Hepatocyte (in vitro differentiated cells): ENCODE data around the gene LMF2. TPM values are rescaled to one million over a fixed set of nuclear protein-coding genes. Genes with fewer than 3 reads are reported as not detected.
"Not testable (repeated sequence)": the region's sequence is repeated elsewhere in the genome, so short reads cannot be mapped to it uniquely, and the experiment has no call there.

ENCODE experiments used
- DNase-seq: peaks from one replicate; pipeline ENCODE4 v3.0.0-alpha.2; 2016; ENCODE audit warnings: low spot score
- H2AFZ ChIP-seq: fragments of 200-600 bp; sonication (generic); 2 replicates; pipeline ENCODE4 v1.6.0; 2016; ENCODE audit warnings: antibody characterized with exemption, mild to moderate bottlenecking
- H3K27ac ChIP-seq: fragments of 200-600 bp; sonication (generic); 2 replicates; pipeline ENCODE4 v1.5.1; 2016; ENCODE audit warnings: mild to moderate bottlenecking
- H3K27me3 ChIP-seq: fragments of 200-600 bp; sonication (generic); 2 replicates; pipeline ENCODE4 v1.6.1; 2016
- H3K36me3 ChIP-seq: fragments of 200-600 bp; sonication (generic); replicated peaks from 2 replicates; pipeline ENCODE4 v1.5.1; 2016; ENCODE audit warnings: low read depth; ENCODE audit not compliant: insufficient read depth
- H3K4me1 ChIP-seq: fragments of 200-600 bp; sonication (generic); 2 replicates; pipeline ENCODE4 v1.5.1; 2016; ENCODE audit warnings: mild to moderate bottlenecking, moderate library complexity; ENCODE audit not compliant: insufficient read depth
- H3K4me2 ChIP-seq: fragments of 200-600 bp; sonication (generic); 2 replicates; pipeline ENCODE4 v1.6.0; 2016
- H3K4me3 ChIP-seq: fragments of 200-600 bp; sonication (generic); 2 replicates; pipeline ENCODE4 v1.5.1; 2016; ENCODE audit warnings: mild to moderate bottlenecking
- H3K79me2 ChIP-seq: fragments of 200-600 bp; sonication (generic); 2 replicates; pipeline ENCODE4 v1.6.0; 2017; ENCODE audit warnings: mild to moderate bottlenecking
- H3K9me2 ChIP-seq: fragments of 200-600 bp; sonication (generic); replicated peaks from 2 replicates; pipeline ENCODE4 v1.6.0; 2017; ENCODE audit warnings: mild to moderate bottlenecking; ENCODE audit not compliant: insufficient read depth
- H3K9me3 ChIP-seq: fragments of 200-600 bp; sonication (generic); 2 replicates; pipeline ENCODE4 v1.5.1; 2016; ENCODE audit warnings: low read depth, mild to moderate bottlenecking
- H4K20me1 ChIP-seq: fragments of 200-600 bp; sonication (generic); 2 replicates; pipeline ENCODE4 v1.6.0; 2016; ENCODE audit warnings: mild to moderate bottlenecking; ENCODE audit not compliant: insufficient read depth, poor library complexity, severe bottlenecking
- EZH2 ChIP-seq: fragments of 200-600 bp; sonication (generic); IDR thresholded peaks from 2 replicates; pipeline ENCODE4 v1.6.1; 2016; ENCODE audit warnings: antibody characterized with exemption, mild to moderate bottlenecking, borderline replicate concordance
- EZH2phosphoT487 ChIP-seq: fragments of 200-600 bp; sonication (generic); IDR thresholded peaks from one replicate; pipeline ENCODE4 v1.6.1; 2018; ENCODE audit warnings: antibody characterized with exemption, mild to moderate bottlenecking, low read depth, moderate library complexity; ENCODE audit not compliant: unreplicated experiment, severe bottlenecking
- WGBS: methylation state at CpG from one replicate; pipeline ENCODE4 v1.1.6; 2016; ENCODE audit warnings: low lambda C conversion rate; ENCODE audit errors: missing lambda C conversion rate; 5-methylcytosine and 5-hydroxymethylcytosine counted together
- polyA plus RNA-seq: library from polyadenylated mRNA; unstranded; fragments of >200 nt; fragmentation: Nextera tagmentation; extraction: Ambion mirVana; gene quantifications from 2 replicates; pipeline ENCODE4 v1.2.1, GENCODE V29; 2016
- total RNA-seq: library from RNA; depleted of rRNA; stranded (reverse); fragments of >200 nt; gene quantifications from 2 replicates; pipeline ENCODE4 v1.2.3, GENCODE V29; 2014
- TF ChIP-seq, protein P1 (sequence below): fragments of 200-600 bp; sonication (generic); IDR thresholded peaks from 2 replicates; pipeline ENCODE4 v1.5.1; 2016; ENCODE audit warnings: antibody characterized with exemption, mild to moderate bottlenecking; ENCODE audit not compliant: poor library complexity

Gene LMF2
- total and polyA plus RNA-seq, 2 experiments from 2014 or later: 32.8 to 97.6 TPM

DNA sequence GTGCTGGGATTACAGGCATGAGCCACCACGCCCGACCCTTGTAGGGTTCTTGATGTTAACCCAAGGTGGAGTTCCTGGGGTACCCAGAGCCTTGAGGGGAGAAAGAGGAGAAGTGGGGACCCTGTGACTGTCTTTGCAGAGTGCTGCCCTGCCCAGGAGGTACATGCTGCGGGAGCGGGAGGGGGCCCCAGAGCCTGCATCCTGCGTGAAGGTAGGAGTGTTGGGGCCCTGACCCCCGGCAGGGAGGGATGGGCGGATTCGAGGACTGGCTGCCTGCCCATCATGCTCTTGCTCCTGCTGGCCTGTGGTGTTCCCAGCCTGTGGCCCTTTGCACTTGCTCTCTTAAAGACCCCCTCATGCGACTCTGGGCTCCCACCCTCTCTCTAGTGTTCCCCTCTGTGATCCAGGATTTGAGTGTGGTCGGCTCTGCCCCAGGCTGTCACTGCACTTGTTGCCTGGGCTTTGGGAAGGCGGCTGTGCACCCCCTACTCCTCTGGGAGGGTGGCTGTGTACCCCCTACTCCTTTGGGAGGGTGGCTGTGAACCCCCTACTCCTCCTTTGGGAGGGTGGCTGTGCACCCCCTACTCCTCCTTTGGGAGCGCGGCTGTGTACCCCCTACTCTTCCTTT, 13.4 kb upstream of the LMF2 start:
- Histone ChIP-seq H3K79me2 (peaks cover 39% of the 10 kb centered on the region), H3K27me3 (no peaks in the 10 kb centered on the region), H3K36me3 (no peaks in the 10 kb centered on the region), H3K4me1 (peaks cover 9% of the 10 kb centered on the region), H3K4me2 (no peak overlapping the region), H3K9me3 (no peaks in the 10 kb centered on the region), H3K27ac (no peak overlapping the region), H3K4me3 (no peak overlapping the region), H3K9me2 (no peaks in the 10 kb centered on the region), H2AFZ (no peak overlapping the region), H4K20me1 (peaks cover 13% of the 10 kb centered on the region)
- 100% methylated on average over 13 of the region's 13 CpGs for WGBS
- TF ChIP-seq, protein P1, sequence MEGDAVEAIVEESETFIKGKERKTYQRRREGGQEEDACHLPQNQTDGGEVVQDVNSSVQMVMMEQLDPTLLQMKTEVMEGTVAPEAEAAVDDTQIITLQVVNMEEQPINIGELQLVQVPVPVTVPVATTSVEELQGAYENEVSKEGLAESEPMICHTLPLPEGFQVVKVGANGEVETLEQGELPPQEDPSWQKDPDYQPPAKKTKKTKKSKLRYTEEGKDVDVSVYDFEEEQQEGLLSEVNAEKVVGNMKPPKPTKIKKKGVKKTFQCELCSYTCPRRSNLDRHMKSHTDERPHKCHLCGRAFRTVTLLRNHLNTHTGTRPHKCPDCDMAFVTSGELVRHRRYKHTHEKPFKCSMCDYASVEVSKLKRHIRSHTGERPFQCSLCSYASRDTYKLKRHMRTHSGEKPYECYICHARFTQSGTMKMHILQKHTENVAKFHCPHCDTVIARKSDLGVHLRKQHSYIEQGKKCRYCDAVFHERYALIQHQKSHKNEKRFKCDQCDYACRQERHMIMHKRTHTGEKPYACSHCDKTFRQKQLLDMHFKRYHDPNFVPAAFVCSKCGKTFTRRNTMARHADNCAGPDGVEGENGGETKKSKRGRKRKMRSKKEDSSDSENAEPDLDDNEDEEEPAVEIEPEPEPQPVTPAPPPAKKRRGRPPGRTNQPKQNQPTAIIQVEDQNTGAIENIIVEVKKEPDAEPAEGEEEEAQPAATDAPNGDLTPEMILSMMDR: no peak
- TF ChIP-seq EZH2 (no peak), EZH2phosphoT487 (no peak)
- no peak for DNase-seq

- H3K9me3 ChIP-seq, H3K36me3 ChIP-seq, H3K4me3 ChIP-seq, H3K9me2 ChIP-seq, H3K4me2 ChIP-seq, DNase-seq, H3K27me3 ChIP-seq, H2AFZ ChIP-seq, H3K27ac ChIP-seq, H3K4me1 ChIP-seq: not testable (repeated sequence)
- H4K20me1 ChIP-seq: peaks cover 13% of the 10 kb centered on the region
- 92% methylated on average over 8 of the region's 8 CpGs for WGBS
- H3K79me2 ChIP-seq: peaks cover 42% of the 10 kb centered on the region
Observed at GRCh38 chr22:50520184-50520583, 12.7 kb upstream of the LMF2 start.

DNA sequence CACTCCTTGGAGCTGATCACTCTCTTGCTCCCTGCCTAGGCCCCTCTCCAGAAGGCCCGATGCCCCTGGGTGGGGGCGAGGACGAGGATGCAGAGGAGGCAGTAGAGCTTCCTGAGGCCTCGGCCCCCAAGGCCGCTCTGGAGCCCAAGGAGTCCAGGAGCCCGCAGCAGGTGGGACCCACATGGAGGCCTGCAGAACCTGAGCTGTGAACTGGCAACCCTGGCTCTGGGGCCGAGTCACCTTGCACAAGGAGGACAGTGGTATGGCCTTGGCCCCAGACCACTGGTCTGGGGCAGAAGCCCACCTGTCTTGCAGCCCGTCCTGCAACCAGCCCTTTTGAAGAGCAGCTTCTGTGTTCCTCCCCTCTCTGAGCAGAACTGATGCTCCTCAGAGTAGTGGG, 11.6 kb upstream of the LMF2 start:
- Histone ChIP-seq H3K9me2 (no peaks in the 10 kb centered on the region), H3K4me1 (peaks cover 4% of the 10 kb centered on the region), H3K27me3 (no peaks in the 10 kb centered on the region), H3K36me3 (no peaks in the 10 kb centered on the region), H3K4me3 (no peak overlapping the region), H3K9me3 (no peaks in the 10 kb centered on the region), H3K79me2 (peaks cover 46% of the 10 kb centered on the region), H3K27ac (no peak overlapping the region), H2AFZ (no peak overlapping the region), H4K20me1 (peaks cover 11% of the 10 kb centered on the region), H3K4me2 (no peak overlapping the region)
- 95% methylated on average over 8 of the region's 8 CpGs for WGBS
- no peak for DNase-seq
- TF ChIP-seq EZH2 (no peak), EZH2phosphoT487 (no peak)
- TF ChIP-seq, protein P1: no peak

DNA sequence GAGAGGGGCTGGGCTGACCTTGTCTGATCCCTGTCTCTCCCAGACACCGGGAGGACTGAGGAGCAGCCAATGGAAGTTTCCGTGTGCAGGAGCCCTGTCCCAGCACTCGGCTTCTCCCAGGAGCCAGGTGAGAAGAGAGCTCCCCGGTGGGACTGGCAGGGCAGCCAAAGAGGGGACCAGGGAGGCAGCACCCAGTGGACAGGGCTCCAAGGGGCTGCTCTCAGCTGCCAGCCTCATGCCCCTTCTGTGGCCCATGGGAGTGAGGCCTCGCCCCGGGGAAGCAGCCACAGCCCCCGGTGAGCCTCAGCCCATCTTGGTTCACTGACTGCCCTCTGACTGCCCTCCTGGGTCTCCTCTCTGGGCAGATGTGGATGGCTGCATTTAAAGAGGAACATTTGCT, 11.1 kb upstream of the LMF2 start:
- H3K79me2 ChIP-seq: peaks cover 46% of the 10 kb centered on the region

More for the DNA sequence above, 11.1 kb upstream of the LMF2 start:
- Histone ChIP-seq H3K4me2 (no peak overlapping the region), H2AFZ (no peak overlapping the region), H3K4me1 (no peaks in the 10 kb centered on the region), H3K36me3 (no peaks in the 10 kb centered on the region), H3K9me2 (no peaks in the 10 kb centered on the region), H3K9me3 (no peaks in the 10 kb centered on the region), H3K4me3 (no peak overlapping the region), H3K27me3 (no peaks in the 10 kb centered on the region), H3K27ac (no peak overlapping the region), H4K20me1 (peaks cover 7% of the 10 kb centered on the region)
- 97% methylated on average over 6 of the region's 7 CpGs for WGBS
- TF ChIP-seq EZH2phosphoT487: no peak
- no peak for TF ChIP-seq EZH2
- TF ChIP-seq, protein P1: no peak
- no peak for DNase-seq
